Omental fat pad (tissue), 4 donors: ENCODE measurements around the gene FLG. TPM values are rescaled to one million over a fixed set of nuclear protein-coding genes. Genes with fewer than 3 reads are reported as not detected.

Experiments
- ATAC-seq: fragments of 150-250 bp; one replicate; pipeline ENCODE4 v1.9.1; 2016; ENCODE audit warnings: mild to moderate bottlenecking, moderate library complexity; ENCODE audit not compliant: low FRiP score
- DNase-seq: peaks from one replicate; pipeline ENCODE4 v3.0.0-alpha.2; 2019; ENCODE audit warnings: low spot score
- CTCF ChIP-seq, 3 donors: fragments of 450-650 bp; IDR thresholded peaks; one replicate each; pipeline ENCODE4 v1.5.1; 2016 to 2017; ENCODE audit warnings: antibody characterized with exemption in 3 of 3, mild to moderate bottlenecking in 3 of 3, moderate library complexity in 2 of 3
- total RNA-seq, 4 donors: library from RNA; depleted of rRNA; stranded (reverse); fragments of >200 nt; gene quantifications; one replicate each; pipeline ENCODE4 v1.1.0, GENCODE V29; 2016

FLG gene
- not detected for total RNA-seq

GRCh38 chr1:152325111-152325510 lies at the start of gene FLG:
TSS of gene FLG (minus strand) at chr1:152325239. CDS start at chr1:152315456, 9,783 bp downstream.
- ATAC-seq (no peak), DNase-seq (no peak)
- TF ChIP-seq CTCF (IDR thresholded peaks at IDR 0.05) = no peak

GRCh38 chr1:152374451-152374850 lies 49.4 kb upstream of the FLG start:
- no peak for ATAC-seq
- no peak for DNase-seq
- TF ChIP-seq CTCF (IDR thresholded peaks at IDR 0.05) = no peak

- ATAC-seq = no peak
Observed at GRCh38 chr1:152372672-152373071, 47.6 kb upstream of the FLG start.

GRCh38 chr1:152367436-152367835 lies 42.4 kb upstream of the FLG start:
- no peak for DNase-seq
- no peak for ATAC-seq
- no peak for TF ChIP-seq CTCF (IDR thresholded peaks at IDR 0.05)

More at GRCh38 chr1:152372672-152373071, 47.6 kb upstream of the FLG start:
- no peak for TF ChIP-seq CTCF (IDR thresholded peaks at IDR 0.05)
- no peak for DNase-seq

GRCh38 chr1:152359906-152360305 lies 34.9 kb upstream of the FLG start, which contains the start of gene FLG2:
TSS of gene FLG2 (minus strand) at chr1:152360006. CDS start at chr1:152358884, 1,122 bp downstream.
- ATAC-seq (no peak), DNase-seq (no peak)
- TF ChIP-seq CTCF (IDR thresholded peaks at IDR 0.05) = no peak

GRCh38 chr1:152356736-152357135 lies 31.7 kb upstream of the FLG start:
- no peak for TF ChIP-seq CTCF (IDR thresholded peaks at IDR 0.05)
- no peak for ATAC-seq

GRCh38 chr1:152349611-152350010 lies 24.6 kb upstream of the FLG start:
- DNase-seq = no peak
- TF ChIP-seq CTCF (IDR thresholded peaks at IDR 0.05) = no peak
- ATAC-seq = no peak

More at GRCh38 chr1:152356736-152357135, 31.7 kb upstream of the FLG start:
- DNase-seq = no peak
